NB4 (cell line): ENCODE results near the gene NSUN7.
"Not testable (repeated sequence)": the region's sequence is repeated elsewhere in the genome, so short reads cannot be mapped to it uniquely, and the experiment has no call there.

Experiments used
- POLR2A ChIP-seq: IDR thresholded peaks from 2 replicates; pipeline ENCODE4 v1.6.1; 2011; ENCODE audit warnings: mild to moderate bottlenecking; ENCODE audit not compliant: insufficient read length; ENCODE audit errors: extremely low read depth
- TF ChIP-seq, protein P1 (sequence below): IDR thresholded peaks from one replicate; pipeline ENCODE4 v1.5.1; 2012; ENCODE audit warnings: low read depth, low read length

DNA sequence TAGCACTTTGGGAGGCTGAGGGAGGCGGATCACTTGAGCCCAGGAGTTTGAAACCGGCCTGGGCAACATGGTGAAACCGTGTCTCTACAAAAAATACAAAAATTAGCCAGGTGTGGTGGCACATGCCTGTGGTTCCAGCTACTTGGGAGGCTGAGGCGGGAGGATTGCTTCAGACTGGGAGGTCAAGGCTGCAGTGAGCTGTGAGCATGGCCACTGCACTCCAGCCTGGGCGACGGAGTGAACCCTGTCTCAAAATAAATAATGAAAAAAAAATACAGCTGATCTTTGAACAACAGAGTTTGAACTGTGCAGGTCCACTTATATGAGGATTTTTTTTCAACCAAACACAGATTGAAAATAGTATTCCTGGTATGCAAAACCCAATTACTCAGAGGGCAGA lies 67.4 kb downstream of the NSUN7 start:
- TF ChIP-seq POLR2A = not testable (repeated sequence)
- TF ChIP-seq, protein P1, sequence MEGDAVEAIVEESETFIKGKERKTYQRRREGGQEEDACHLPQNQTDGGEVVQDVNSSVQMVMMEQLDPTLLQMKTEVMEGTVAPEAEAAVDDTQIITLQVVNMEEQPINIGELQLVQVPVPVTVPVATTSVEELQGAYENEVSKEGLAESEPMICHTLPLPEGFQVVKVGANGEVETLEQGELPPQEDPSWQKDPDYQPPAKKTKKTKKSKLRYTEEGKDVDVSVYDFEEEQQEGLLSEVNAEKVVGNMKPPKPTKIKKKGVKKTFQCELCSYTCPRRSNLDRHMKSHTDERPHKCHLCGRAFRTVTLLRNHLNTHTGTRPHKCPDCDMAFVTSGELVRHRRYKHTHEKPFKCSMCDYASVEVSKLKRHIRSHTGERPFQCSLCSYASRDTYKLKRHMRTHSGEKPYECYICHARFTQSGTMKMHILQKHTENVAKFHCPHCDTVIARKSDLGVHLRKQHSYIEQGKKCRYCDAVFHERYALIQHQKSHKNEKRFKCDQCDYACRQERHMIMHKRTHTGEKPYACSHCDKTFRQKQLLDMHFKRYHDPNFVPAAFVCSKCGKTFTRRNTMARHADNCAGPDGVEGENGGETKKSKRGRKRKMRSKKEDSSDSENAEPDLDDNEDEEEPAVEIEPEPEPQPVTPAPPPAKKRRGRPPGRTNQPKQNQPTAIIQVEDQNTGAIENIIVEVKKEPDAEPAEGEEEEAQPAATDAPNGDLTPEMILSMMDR = not testable (repeated sequence)
